Thymus (tissue), 11 donors: ENCODE results near the gene SHROOM3. TPM values are rescaled to one million over a fixed set of nuclear protein-coding genes. Genes with fewer than 3 reads are reported as not detected.
A peak's percentile ranks its signal among the peaks of the same experiment; 100 is the strongest.

Experiments
- DNase-seq, 9 donors: peaks; one replicate each; pipeline ENCODE4 v3.0.0-alpha.2; 2013; ENCODE audit warnings: low spot score in 9 of 9, low read depth in 6 of 9, missing footprints in 1 of 9
- H3K27ac ChIP-seq, 2 donors: one replicate each; pipeline ENCODE4 v1.5.1; 2013; ENCODE audit warnings: control low read depth in 1 of 2, low read depth in 1 of 2, low read length in 1 of 2, mild to moderate bottlenecking in 1 of 2, moderate library complexity in 1 of 2
- H3K27me3 ChIP-seq, 2 donors: one replicate each; pipeline ENCODE4 v1.5.1; 2013; ENCODE audit warnings: low read length in 1 of 2; ENCODE audit not compliant: control insufficient read depth in 2 of 2, insufficient read depth in 1 of 2
- H3K36me3 ChIP-seq, 2 donors: one replicate each; pipeline ENCODE4 v1.5.1; 2013; ENCODE audit warnings: low read length in 1 of 2, mild to moderate bottlenecking in 1 of 2, moderate library complexity in 1 of 2; ENCODE audit not compliant: control insufficient read depth in 2 of 2, insufficient read depth in 2 of 2
- H3K4me1 ChIP-seq, 2 donors: one replicate each; pipeline ENCODE4 v1.5.1; 2013; ENCODE audit warnings: low read length in 2 of 2; ENCODE audit not compliant: control insufficient read depth in 2 of 2, insufficient read depth in 2 of 2
- H3K4me3 ChIP-seq, 2 donors: one replicate each; pipeline ENCODE4 v1.5.1; 2013; ENCODE audit warnings: low read length in 2 of 2, control low read depth in 1 of 2, mild to moderate bottlenecking in 1 of 2
- H3K9me3 ChIP-seq, 2 donors: one replicate each; pipeline ENCODE4 v1.5.1; 2013; ENCODE audit warnings: low read length in 1 of 2, mild to moderate bottlenecking in 1 of 2; ENCODE audit not compliant: control insufficient read depth in 2 of 2, insufficient read depth in 1 of 2
- WGBS: extraction: QIAGEN DNeasy Blood & Tissue Kit; methylation state at CpG from one replicate; pipeline ENCODE4 v1.1.7; 2013; 5-methylcytosine and 5-hydroxymethylcytosine counted together
- polyA plus RNA-seq: library from polyadenylated mRNA; stranded (reverse); fragments of 200-250 nt; gene quantifications from one replicate; pipeline ENCODE4 v1.2.3, GENCODE V29; 2013
- total RNA-seq: library from RNA; stranded (reverse); fragments of 120-200 nt; gene quantifications from one replicate; pipeline ENCODE4 v1.2.4, GENCODE V29; 2013
- donor health status: healthy.

The SHROOM3 gene
- total and polyA plus RNA-seq, 2 donors: 1.2 to 1.7 TPM

DNA sequence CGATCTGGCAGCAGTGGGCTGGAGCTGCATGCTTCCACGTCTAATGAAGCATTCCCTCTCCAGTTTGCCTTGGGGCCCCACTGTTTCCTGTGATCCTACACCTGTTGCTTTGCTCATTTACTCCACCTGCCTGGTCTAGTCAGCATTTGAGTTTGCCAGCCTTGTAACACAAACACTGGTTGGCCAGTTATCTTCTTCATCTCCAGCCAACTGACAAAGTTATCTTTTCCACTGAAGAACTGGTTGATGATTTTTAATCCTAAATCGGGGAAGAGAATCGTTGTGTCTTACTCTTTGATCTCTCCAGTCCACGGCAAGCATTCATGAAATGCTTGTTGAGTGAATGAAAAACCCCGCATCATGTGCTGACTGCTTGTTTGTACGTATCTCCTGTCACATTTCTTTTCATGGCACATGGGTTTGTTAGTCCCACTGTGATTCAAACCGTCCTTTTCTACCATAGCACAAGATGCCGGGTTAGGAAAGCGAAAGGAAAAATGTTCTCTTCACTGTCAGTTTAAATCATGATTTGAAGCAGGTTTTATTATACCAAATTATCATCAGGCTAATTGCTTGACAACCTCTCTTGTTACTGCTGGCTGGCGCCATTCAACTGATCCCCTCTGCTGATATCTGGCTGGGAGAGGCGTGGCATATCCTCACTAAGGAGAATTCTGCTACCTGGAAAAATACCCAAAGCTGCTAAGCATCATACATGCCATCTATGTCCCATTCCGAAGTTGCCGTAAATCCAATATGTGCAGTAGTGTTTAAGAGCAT is 144.8 kb downstream of the SHROOM3 start:
- WGBS: 91% methylated on average over 14 of the region's 14 CpGs

DNA sequence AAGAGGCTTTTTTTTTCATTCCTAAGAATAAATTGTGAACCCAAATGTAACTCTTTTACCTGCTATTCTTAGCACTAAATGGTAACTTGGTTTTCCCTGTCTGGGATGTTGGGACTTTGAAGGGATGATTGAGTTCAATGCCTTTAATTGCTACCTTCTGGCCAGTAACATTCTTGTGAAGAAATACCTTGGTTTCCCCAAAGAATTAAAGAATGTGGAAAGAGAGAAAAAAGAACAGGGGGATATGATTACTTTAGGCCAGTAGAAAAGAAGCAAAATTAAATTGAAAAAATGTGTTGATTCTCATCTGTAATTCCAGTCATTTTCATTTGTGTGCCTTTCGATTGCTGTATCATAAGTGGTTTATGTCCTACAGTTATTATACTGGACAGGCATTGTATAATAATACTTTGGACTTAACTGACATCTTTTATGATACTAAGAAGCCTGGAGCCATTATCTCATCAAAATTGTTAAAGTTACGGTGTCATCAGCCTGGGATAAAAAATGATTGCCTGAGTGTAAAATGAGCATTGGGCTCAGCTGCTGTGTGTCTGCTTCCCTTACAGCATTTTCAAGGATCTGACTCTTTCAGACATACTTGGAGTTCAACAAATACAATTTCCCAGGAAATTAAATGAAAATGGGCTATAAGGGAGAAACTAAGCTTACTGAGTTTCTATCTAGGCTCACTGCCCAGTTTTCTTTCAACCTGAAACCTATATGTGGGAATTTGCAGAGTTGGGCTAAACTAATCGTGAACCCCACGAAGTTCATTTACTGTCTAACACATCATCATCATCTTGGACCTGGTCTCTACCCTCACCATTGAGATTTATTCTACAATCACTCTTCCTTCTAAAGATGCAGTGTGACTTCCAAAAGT is 146.3 kb downstream of the SHROOM3 start:
- peaks cover 0 to 8% of the 10 kb centered on the region in 2 donors for H3K4me1 ChIP-seq
- no peak for DNase-seq
- H3K4me3 ChIP-seq: no peak overlapping the region
- H3K9me3 ChIP-seq: no peaks in the 10 kb centered on the region
- WGBS: 96% methylated on average over 4 of the region's 4 CpGs
- H3K36me3 ChIP-seq: no peaks in the 10 kb centered on the region
- H3K27ac ChIP-seq: no peak overlapping the region
- peaks cover 2 to 10% of the 10 kb centered on the region in 2 donors for H3K27me3 ChIP-seq

More for the DNA sequence above, 144.8 kb downstream of the SHROOM3 start:
- Histone ChIP-seq H3K4me1 (peaks cover 0 to 3% of the 10 kb centered on the region in 2 donors), H3K4me3 (no peak overlapping the region), H3K9me3 (no peaks in the 10 kb centered on the region), H3K27ac (no peak overlapping the region), H3K27me3 (peaks cover 2% of the 10 kb centered on the region in 2 donors), H3K36me3 (no peaks in the 10 kb centered on the region)
- DNase-seq: no peak

DNA sequence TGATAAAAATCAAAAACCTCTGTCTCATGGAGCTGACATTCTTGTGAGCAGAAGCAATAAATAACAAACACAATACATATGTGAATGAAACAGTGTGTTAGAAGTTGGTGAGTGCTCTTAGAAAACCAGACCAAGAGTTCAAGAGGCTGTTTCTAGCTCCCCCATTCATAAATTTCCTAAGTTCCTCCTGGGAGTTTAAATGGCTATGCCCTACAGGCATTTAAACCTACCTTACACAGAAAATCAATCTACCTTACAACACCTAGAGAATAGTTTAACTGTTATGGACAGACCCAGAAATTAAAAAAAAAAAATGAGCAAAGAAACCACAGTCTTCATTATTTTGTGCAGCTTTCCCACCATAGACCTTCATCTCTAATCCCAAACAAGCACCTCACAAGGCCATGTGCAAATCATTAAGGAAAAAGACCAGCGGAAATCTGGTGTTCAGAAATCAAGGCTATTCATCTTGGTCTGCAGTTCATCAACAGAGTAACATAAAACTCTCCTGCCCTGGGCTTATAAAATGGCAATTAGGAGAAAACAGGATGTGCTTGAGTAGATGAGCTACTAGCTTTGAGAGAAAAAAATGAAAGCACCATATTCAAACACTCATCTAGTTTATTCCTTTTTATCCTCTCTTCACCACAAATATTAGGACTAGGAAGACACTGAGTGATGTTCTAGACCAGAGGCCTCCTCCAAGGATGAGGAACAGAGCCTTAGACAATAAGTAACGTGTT is 147.2 kb downstream of the SHROOM3 start:
- 95% methylated on average over 2 of the region's 2 CpGs for WGBS
- DNase-seq: no peak
- Histone ChIP-seq H3K36me3 (no peaks in the 10 kb centered on the region), H3K4me3 (no peak overlapping the region), H3K27me3 (peaks cover 2 to 14% of the 10 kb centered on the region in 2 donors), H3K27ac (no peak overlapping the region), H3K4me1 (peaks cover 0 to 9% of the 10 kb centered on the region in 2 donors), H3K9me3 (no peaks in the 10 kb centered on the region)

DNA sequence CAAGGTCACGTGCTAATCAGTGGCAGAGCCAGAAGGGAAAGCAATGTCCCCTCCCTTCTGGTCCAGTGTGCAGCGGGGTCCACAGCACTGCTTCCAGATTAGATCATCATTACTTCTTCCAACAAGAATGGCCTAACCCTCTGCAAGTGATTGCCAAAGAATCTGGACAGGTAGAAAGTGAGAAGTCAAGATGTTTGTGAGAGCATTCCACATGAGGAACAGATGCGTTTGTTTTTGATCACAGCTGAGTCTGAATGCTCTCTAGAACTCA is 147.7 kb downstream of the SHROOM3 start:
- WGBS: 75% methylated on average over 3 of the region's 3 CpGs
- Histone ChIP-seq H3K9me3 (no peaks in the 10 kb centered on the region), H3K36me3 (no peaks in the 10 kb centered on the region), H3K4me3 (no peak overlapping the region), H3K4me1 (peaks cover 0 to 9% of the 10 kb centered on the region in 2 donors), H3K27ac (no peak overlapping the region), H3K27me3 (peaks cover 2 to 14% of the 10 kb centered on the region in 2 donors)
- no peak for DNase-seq

DNA sequence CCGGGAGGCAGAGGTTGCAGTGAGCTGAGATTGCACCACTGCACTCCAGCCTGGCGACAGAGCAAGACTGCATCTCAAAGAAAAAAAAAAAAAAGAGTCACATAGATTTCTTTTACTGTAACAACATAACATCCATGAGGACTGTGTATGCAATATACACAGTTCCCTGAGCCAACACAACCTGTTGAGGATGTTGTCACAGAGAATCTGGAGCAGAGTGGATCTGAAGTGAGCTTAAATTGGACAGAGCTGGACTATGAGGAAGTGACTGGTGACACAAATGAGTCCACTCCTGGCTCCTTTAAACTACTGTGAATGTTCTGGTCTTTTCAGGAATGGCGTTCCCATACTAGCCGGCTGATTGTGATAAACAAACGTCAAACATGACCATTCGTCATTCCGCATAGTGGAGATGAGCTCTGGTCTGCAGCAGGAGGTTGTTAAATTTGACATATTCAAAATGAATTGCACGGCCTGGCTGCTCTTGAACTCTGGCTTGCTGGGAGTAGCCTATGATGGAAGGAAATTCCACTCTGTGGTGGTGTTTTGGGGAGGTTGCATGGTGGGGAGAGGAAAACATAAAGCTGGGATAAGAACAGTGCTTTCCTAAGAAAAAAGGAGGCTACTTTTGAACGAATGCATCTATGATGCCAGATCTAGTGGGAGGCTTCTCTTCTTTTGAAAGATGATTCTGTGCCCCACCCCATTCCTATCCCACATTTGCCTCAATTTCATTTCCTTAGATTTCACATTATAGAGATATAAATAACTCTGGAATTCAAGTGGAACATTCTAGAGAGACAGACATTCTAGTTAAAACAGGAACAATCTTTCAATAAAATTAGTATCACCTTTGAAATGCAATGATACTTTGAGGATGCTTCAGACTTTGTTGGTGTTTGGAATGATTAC is 149.5 kb downstream of the SHROOM3 start:
- no peak overlapping the region for H3K27ac ChIP-seq
- no peaks in the 10 kb centered on the region for H3K9me3 ChIP-seq
- WGBS: 96% methylated on average over 9 of the region's 9 CpGs
- no peaks in the 10 kb centered on the region for H3K36me3 ChIP-seq
- no peak for DNase-seq
- no peak overlapping the region for H3K4me3 ChIP-seq
- peaks cover 0 to 7% of the 10 kb centered on the region in 2 donors for H3K4me1 ChIP-seq
- H3K27me3 ChIP-seq: peaks cover 2 to 14% of the 10 kb centered on the region in 2 donors

DNA sequence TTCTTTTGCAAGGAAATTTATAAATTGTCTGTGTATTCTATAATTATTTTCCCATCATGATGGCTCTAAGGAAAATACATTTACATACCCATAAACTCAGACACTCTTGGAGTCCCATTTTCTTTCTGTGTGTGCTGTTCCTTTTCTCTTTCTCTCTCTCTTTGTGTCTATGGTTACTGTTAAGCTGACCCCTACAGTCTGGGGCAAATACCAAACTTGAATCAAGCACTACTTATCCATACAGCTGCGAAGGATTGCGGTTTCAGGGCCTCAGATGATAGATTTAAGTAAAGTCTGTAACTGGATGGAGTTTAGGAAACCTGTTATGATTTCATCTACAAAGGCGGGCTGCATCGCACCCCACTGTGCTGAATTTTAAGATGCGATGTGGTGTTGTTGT is 150.2 kb downstream of the SHROOM3 start:
- no peaks in the 10 kb centered on the region for H3K36me3 ChIP-seq
- no peak overlapping the region for H3K27ac ChIP-seq
- no peak for DNase-seq
- WGBS: 85% methylated on average over 5 of the region's 5 CpGs
- H3K4me1 ChIP-seq: peaks cover 0 to 6% of the 10 kb centered on the region in 2 donors
- H3K9me3 ChIP-seq: no peaks in the 10 kb centered on the region
- H3K27me3 ChIP-seq: peaks cover 2 to 14% of the 10 kb centered on the region in 2 donors
- H3K4me3 ChIP-seq: no peak overlapping the region

DNA sequence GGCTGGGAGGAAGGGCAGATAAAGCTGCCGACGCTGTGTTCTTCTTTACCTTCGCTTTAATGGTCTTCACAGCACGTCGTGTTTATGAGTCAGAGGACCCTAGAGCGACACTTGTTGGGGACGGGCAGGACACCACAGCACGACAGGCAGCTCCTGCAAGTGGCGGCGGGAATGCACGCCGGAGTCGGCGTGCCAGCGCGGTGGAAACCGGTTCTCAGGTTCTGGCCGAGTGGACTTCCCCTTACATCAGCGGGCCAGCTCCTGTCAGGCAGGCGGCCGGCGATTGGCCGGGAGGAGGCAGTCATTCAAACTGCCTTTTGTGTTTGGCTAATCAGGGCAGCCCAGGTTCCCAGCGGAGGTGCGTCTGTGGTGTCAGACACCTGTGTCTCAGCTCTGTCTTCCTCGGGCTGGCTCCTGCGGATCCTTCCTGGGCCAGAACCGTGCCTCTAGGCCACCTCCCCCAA is 150.9 kb downstream of the SHROOM3 start:
- H3K4me1 ChIP-seq: peaks cover 0 to 6% of the 10 kb centered on the region in 2 donors
- no peaks in the 10 kb centered on the region for H3K9me3 ChIP-seq
- peak in 5 of 9 donors; percentile 8 to 36 (median 12) for DNase-seq
- WGBS: 7% methylated on average over 28 of the region's 28 CpGs
- H3K36me3 ChIP-seq: no peaks in the 10 kb centered on the region
- peak overlapping the region in 1 of 2 donors; percentile 16 for H3K4me3 ChIP-seq
- peaks cover 2 to 14% of the 10 kb centered on the region in 2 donors for H3K27me3 ChIP-seq
- H3K27ac ChIP-seq: no peak overlapping the region

DNA sequence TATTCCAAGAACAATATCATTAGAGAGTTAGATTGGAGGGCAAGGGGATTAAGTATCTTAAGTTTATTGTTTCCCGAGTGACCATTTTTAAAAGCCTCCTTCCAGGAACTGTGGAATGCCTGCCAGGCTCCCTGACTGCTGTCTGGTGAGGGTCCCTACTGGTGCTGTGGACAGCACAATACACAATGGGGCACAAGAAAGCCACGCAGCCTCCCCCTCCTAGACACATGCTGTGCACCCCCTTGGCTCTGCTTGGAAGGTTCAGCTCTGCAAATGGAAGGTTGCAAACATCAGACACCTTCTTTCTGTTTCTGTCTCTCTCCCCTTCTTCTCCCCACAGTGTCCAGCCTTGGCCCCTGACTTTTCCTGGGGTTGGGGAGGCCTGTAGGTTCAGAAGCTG is 153.2 kb downstream of the SHROOM3 start:
- Histone ChIP-seq H3K27me3 (peaks cover 2 to 14% of the 10 kb centered on the region in 2 donors), H3K36me3 (no peaks in the 10 kb centered on the region), H3K4me3 (no peak overlapping the region), H3K9me3 (no peaks in the 10 kb centered on the region), H3K4me1 (peaks cover 0 to 6% of the 10 kb centered on the region in 2 donors), H3K27ac (no peak overlapping the region)
- DNase-seq: no peak
- WGBS: 94% methylated on average over 2 of the region's 2 CpGs
